Keratinocyte (primary cell): Measurements from ENCODE around the gene STX12. TPM values are rescaled to one million over a fixed set of nuclear protein-coding genes. Genes with fewer than 3 reads are reported as not detected.
A peak's percentile ranks its signal among the peaks of the same experiment; 100 is the strongest.

Source experiments
- DNase-seq: peaks from one replicate; pipeline ENCODE4 v3.0.0-alpha.2; 2011; ENCODE audit warnings: low read depth, missing footprints, low spot score
- FAIRE-seq: peaks from 2 replicates; lab custom pipeline; 2011; peaks lifted over from hg19 to GRCh38; lab: Jason Lieb, UNC
- H2AFZ ChIP-seq: 2 replicates; pipeline ENCODE4 v1.6.0; 2012; ENCODE audit warnings: low read length, control low read depth, inconsistent platforms; ENCODE audit not compliant: control insufficient read depth
- H3K27ac ChIP-seq: 2 replicates; pipeline ENCODE4 v1.5.1; 2011; ENCODE audit warnings: low read length; ENCODE audit not compliant: control insufficient read depth, insufficient read depth
- H3K27me3 ChIP-seq: 3 replicates; pipeline ENCODE4 v1.6.0; 2011; ENCODE audit warnings: low read length; ENCODE audit not compliant: control insufficient read depth, insufficient read depth; ENCODE audit errors: extremely low read depth
- H3K36me3 ChIP-seq, 2 experiments: 2 replicates in 1 of 2; 3 replicates in 1 of 2; pipeline ENCODE4 v1.5.1; 2011; ENCODE audit warnings: low read length in 2 of 2, mild to moderate bottlenecking in 1 of 2; ENCODE audit not compliant: control insufficient read depth in 2 of 2, insufficient read depth in 2 of 2; ENCODE audit errors: extremely low read depth in 1 of 2
- H3K4me1 ChIP-seq: 3 replicates; pipeline ENCODE4 v1.5.1; 2011; ENCODE audit warnings: low read length; ENCODE audit not compliant: control insufficient read depth, insufficient read depth; ENCODE audit errors: extremely low read depth
- H3K4me2 ChIP-seq: 3 replicates; pipeline ENCODE4 v1.6.0; 2011; ENCODE audit warnings: low read depth, low read length; ENCODE audit not compliant: control insufficient read depth, insufficient read depth; ENCODE audit errors: extremely low read depth
- H3K4me3 ChIP-seq, 3 experiments: fragments of 200-600 bp in 1 of 3; sonication (generic) in 1 of 3; 2 replicates in 2 of 3; 3 replicates in 1 of 3; pipeline ENCODE4 v1.5.1; 2011 to 2016; ENCODE audit warnings: low read length in 3 of 3, mild to moderate bottlenecking in 3 of 3, control low read depth in 2 of 3, inconsistent platforms in 1 of 3, low read depth in 1 of 3, mixed read lengths in 1 of 3, mixed run types in 1 of 3, moderate library complexity in 1 of 3; ENCODE audit not compliant: control insufficient read depth in 2 of 3, insufficient read depth in 2 of 3; ENCODE audit errors: extremely low read depth in 1 of 3
- H3K79me2 ChIP-seq: 2 replicates; pipeline ENCODE4 v1.6.0; 2012; ENCODE audit warnings: low read length; ENCODE audit not compliant: control insufficient read depth, insufficient read depth
- H3K9ac ChIP-seq: 3 replicates; pipeline ENCODE4 v1.6.0; 2011; ENCODE audit warnings: low read length; ENCODE audit not compliant: control insufficient read depth, insufficient read depth; ENCODE audit errors: extremely low read depth
- H3K9me1 ChIP-seq: 3 replicates; pipeline ENCODE4 v1.6.0; 2011; ENCODE audit warnings: low read length; ENCODE audit not compliant: control insufficient read depth, insufficient read depth; ENCODE audit errors: extremely low read depth
- H3K9me3 ChIP-seq: 2 replicates; pipeline ENCODE4 v1.5.1; 2012; ENCODE audit warnings: low read depth, low read length; ENCODE audit not compliant: control insufficient read depth
- H4K20me1 ChIP-seq: 3 replicates; pipeline ENCODE4 v1.6.0; 2011; ENCODE audit warnings: low read length; ENCODE audit not compliant: control insufficient read depth, insufficient read depth; ENCODE audit errors: extremely low read depth
- CTCF ChIP-seq, 3 experiments: IDR thresholded peaks in 1 of 3; conservative IDR thresholded peaks in 1 of 3; optimal IDR thresholded peaks in 1 of 3; 2 replicates in 2 of 3; 3 replicates in 1 of 3; pipeline versions ENCODE3 to v1.5.1; 2011; ENCODE audit warnings: low read length in 3 of 3, mild to moderate bottlenecking in 3 of 3, moderate library complexity in 2 of 3, control low read depth in 1 of 3, inconsistent platforms in 1 of 3; ENCODE audit not compliant: insufficient read depth in 2 of 3; ENCODE audit errors: extremely low read depth in 1 of 3
- EZH2 ChIP-seq: IDR thresholded peaks from one replicate; pipeline ENCODE4 v1.6.1; 2012; ENCODE audit warnings: inconsistent platforms, mild to moderate bottlenecking, low read length, moderate library complexity
- dilution Hi-C: fragments of 300-500 bp; cut with MboI; formaldehyde crosslinking; loops from one replicate; pipeline ENCODE4 v1.7.0; 2020; ENCODE audit warnings: low sequenced_read_pairs; ENCODE audit not compliant: extremely low pct_ligation_motif_present
- polyA plus RNA-seq, 5 experiments: library from polyadenylated mRNA; depleted of rRNA in 3 of 5; stranded (reverse) in 3 of 5; stranded (forward) in 1 of 5; unstranded in 1 of 5; fragments of >200 nt; gene quantifications; 1 replicate in 1 of 5; 2 replicates in 3 of 5; 3 replicates in 1 of 5; pipeline versions ENCODE4 v1.2.1 to v1.2.3, GENCODE V29; 2011 to 2012; ENCODE audit warnings: missing spikeins in 2 of 5, low read depth in 1 of 5, low replicate concordance in 1 of 5

STX12 gene
- polyA plus RNA-seq, 1 donor (not counting 4 experiments of a cell fraction or from before 2014, with no cell fraction given): 29.9 TPM

- DNase-seq (no peak), FAIRE-seq (no peak)
- Histone ChIP-seq H3K79me2 (no peaks in the 10 kb centered on the region), H3K27me3 (no peaks in the 10 kb centered on the region), H3K4me3 (no peak overlapping the region), H3K9me3 (no peaks in the 10 kb centered on the region), H3K36me3 (peaks cover 11 to 14% of the 10 kb centered on the region in 2 experiments), H4K20me1 (no peaks in the 10 kb centered on the region), H2AFZ (no peak overlapping the region), H3K4me2 (no peak overlapping the region), H3K27ac (no peak overlapping the region), H3K4me1 (no peaks in the 10 kb centered on the region), H3K9ac (no peak overlapping the region), H3K9me1 (no peaks in the 10 kb centered on the region)
- dilution Hi-C loops: no loop called here
- TF ChIP-seq EZH2: no peak
- no peak for TF ChIP-seq CTCF (optimal IDR thresholded peaks at IDR 0.05 in 1 of 3, IDR thresholded peaks at IDR 0.05 in 1 of 3, conservative IDR thresholded peaks at IDR 0.05 in 1 of 3; ENCODE audit: extremely low read depth in 1 of 3, insufficient read depth in 2 of 3, low read length in 3 of 3)
Measured at GRCh38 chr1:27759236-27759635, 13.8 kb upstream of the STX12 start.

GRCh38 chr1:27760426-27760825 is 12.6 kb upstream of the STX12 start:
- H2AFZ ChIP-seq: no peak overlapping the region
- peaks cover 9 to 10% of the 10 kb centered on the region in 2 experiments for H3K36me3 ChIP-seq
- no peaks in the 10 kb centered on the region for H3K27me3 ChIP-seq
- H3K4me1 ChIP-seq: no peaks in the 10 kb centered on the region
- no peaks in the 10 kb centered on the region for H4K20me1 ChIP-seq
- no peaks in the 10 kb centered on the region for H3K9me1 ChIP-seq
- H3K9me3 ChIP-seq: no peaks in the 10 kb centered on the region
- no peak overlapping the region for H3K9ac ChIP-seq
- no peak for TF ChIP-seq EZH2
- peak in 1 of 3 experiments; percentile 12 for TF ChIP-seq CTCF (optimal IDR thresholded peaks at IDR 0.05 in 1 of 3, IDR thresholded peaks at IDR 0.05 in 1 of 3, conservative IDR thresholded peaks at IDR 0.05 in 1 of 3; ENCODE audit: extremely low read depth in 1 of 3, insufficient read depth in 2 of 3, low read length in 3 of 3)
- H3K79me2 ChIP-seq: no peaks in the 10 kb centered on the region
- FAIRE-seq: no peak
- DNase-seq: no peak
- H3K4me3 ChIP-seq: no peak overlapping the region
- no peak overlapping the region for H3K27ac ChIP-seq
- dilution Hi-C loops: no loop called here
- no peak overlapping the region for H3K4me2 ChIP-seq
